ENCODE results near the gene PDCD4. TPM values are rescaled to one million over a fixed set of nuclear protein-coding genes. Genes with fewer than 3 reads are reported as not detected.

The PDCD4 gene
- total and polyA plus RNA-seq, 10 of the 15 experiments (the other 5 are each of a cell fraction or from before 2014, with no cell fraction given): 101 to 372 (median 171) TPM

GRCh38 chr10:110898391-110898790, 26.7 kb downstream of the PDCD4 start:
- RAD21 ChIA-PET (ENCODE audit: unreplicated experiment): interaction anchor here (0.8 to 10.5 kb wide), 6 partner anchors 12 to 152 kb away, joined by 3 to 115 read pairs (median 5); no protein-coding TSS in a partner anchor
- intact Hi-C loops (cut with micrococcal nuclease; ENCODE audit: unreplicated experiment): loop anchor here (10.0 kb wide), 1 partner anchor 306 kb away; no protein-coding TSS in a partner anchor
- H2AFZ ChIP-seq (ENCODE audit: control insufficient read depth, low read depth, low read length): no peak overlapping the region
- CTCF ChIA-PET: interaction anchor here (1.1 to 11.1 kb wide), 6 partner anchors 16 to 152 kb away, joined by 3 to 196 read pairs (median 8); no protein-coding TSS in a partner anchor
- no peak overlapping the region for H3K9ac ChIP-seq (ENCODE audit: control insufficient read depth, insufficient read depth, low read length)
- H3K36me3 ChIP-seq (ENCODE audit: control insufficient read depth in 2 of 2, insufficient read depth in 2 of 2, low read length in 1 of 2): peaks cover 0 to 30% of the 10 kb centered on the region in 2 experiments; a peak in 3 of 4 replicates
- H3K9me3 ChIP-seq (replicated peaks; ENCODE audit: control insufficient read depth, insufficient read depth, low read length): no peaks in the 10 kb centered on the region
- H3K4me1 ChIP-seq (ENCODE audit: control insufficient read depth, insufficient read depth, low read length): peaks cover 6% of the 10 kb centered on the region; the same call in 1 of the 2 replicates
- ATAC-seq (no peak), DNase-seq (ENCODE audit: low read depth, low spot score) (no peak), FAIRE-seq (no peak)
- POLR2A ChIA-PET: interaction anchor here (0.6 to 2.2 kb wide), 5 partner anchors 12 to 286 kb away, joined by 3 to 13 read pairs (median 5); partner anchors contain the start of genes BBIP1 and SHOC2
- in situ Hi-C loops (cut with MboI): no loop called here
- TF ChIP-seq SPI1 (IDR thresholded peaks at IDR 0.05; ENCODE audit: borderline replicate concordance, insufficient read depth, low read depth, low read length) (no peak), ZNF217 (IDR thresholded peaks at IDR 0.05) (no peak), IRF5 (IDR thresholded peaks at IDR 0.05; ENCODE audit: borderline replicate concordance) (no peak), MEF2B (IDR thresholded peaks at IDR 0.05; ENCODE audit: partially characterized antibody, poor library complexity, severe bottlenecking) (no peak), SUPT20H (IDR thresholded peaks at IDR 0.05; ENCODE audit: borderline replicate concordance, control insufficient read depth, low read depth, low read length) (no peak), WRNIP1 (IDR thresholded peaks at IDR 0.05; ENCODE audit: borderline replicate concordance, low read depth, low read length) (no peak), ATF3 (IDR thresholded peaks at IDR 0.05; ENCODE audit: borderline replicate concordance, extremely low read depth, low read depth, low read length) (no peak), MAX (IDR thresholded peaks at IDR 0.05; ENCODE audit: low read depth, low read length) (no peak), NR2F1 (conservative IDR thresholded peaks at IDR 0.05) (no peak), CTCF (IDR thresholded peaks at IDR 0.05 in 2 of 3, conservative IDR thresholded peaks at IDR 0.05 in 1 of 3; ENCODE audit: control insufficient read depth in 2 of 3, extremely low read depth in 1 of 3, insufficient read depth in 1 of 3, low read depth in 3 of 3, low read length in 3 of 3) (no peak), MYC (IDR thresholded peaks at IDR 0.05; ENCODE audit: insufficient read depth, insufficient read length, insufficient replicate concordance, low read length, severe bottlenecking) (no peak), MEF2A (IDR thresholded peaks at IDR 0.05; ENCODE audit: insufficient read depth, low read depth, low read length) (no peak), RCOR1 (conservative IDR thresholded peaks at IDR 0.05; ENCODE audit: low read depth, low read length) (no peak), SIX5 (IDR thresholded peaks at IDR 0.05; ENCODE audit: low read depth, low read length, severe bottlenecking) (no peak), EGR1 (IDR thresholded peaks at IDR 0.05; ENCODE audit: borderline replicate concordance in 1 of 2, low read depth in 2 of 2, low read length in 2 of 2) (no peak), RAD51 (IDR thresholded peaks at IDR 0.05) (no peak)
- TSS peak; percentile 63 for BruUV-seq (replicated peaks)
- H3K4me3 ChIP-seq: no peak overlapping the region
- H3K4me2 ChIP-seq (ENCODE audit: control insufficient read depth, insufficient read depth): no peak overlapping the region
- no peaks in the 10 kb centered on the region for H3K27me3 ChIP-seq (replicated peaks in 1 of 2; ENCODE audit: control insufficient read depth in 2 of 2, insufficient read depth in 2 of 2, low read length in 1 of 2)
- peaks cover 6% of the 10 kb centered on the region for H3K79me2 ChIP-seq (ENCODE audit: control insufficient read depth, insufficient read depth, low read length)
- H4K20me1 ChIP-seq (ENCODE audit: control insufficient read depth, insufficient read depth): no peaks in the 10 kb centered on the region
- SMC1A ChIA-PET (ENCODE audit: uncharacterized antibody, unreplicated experiment): interaction anchor here (0.7 to 15.0 kb wide), 17 partner anchors 9 to 288 kb away, joined by 3 to 221 read pairs (median 7); partner anchors contain the start of gene BBIP1
- no peak overlapping the region for H3K27ac ChIP-seq (ENCODE audit: control insufficient read depth, insufficient read depth)

Measured in GM12878 (cell line).